GM10248 (cell line): Measurements from ENCODE around the gene TMEM106C.
A peak's percentile ranks its signal among the peaks of the same experiment; 100 is the strongest.

Experiments used
- CTCF ChIA-PET: fragments of 300-600 bp; sonication (Branson Sonifier 250); formaldehyde crosslinking; extraction: SDS; loops from one replicate; lab custom pipeline; 2021; ENCODE audit warnings: antibody characterized with exemption; lab: Yijun Ruan, JAX
- POLR2A ChIA-PET: fragments of 350-650 bp; sonication (Branson Sonifier 250); formaldehyde crosslinking; extraction: SDS; loops from one replicate; lab custom pipeline; 2020; ENCODE audit warnings: antibody characterized with exemption; lab: Yijun Ruan, JAX
- DNase-seq: peaks from one replicate; pipeline ENCODE4 v3.0.0; 2012; ENCODE audit errors: extremely low spot score
- TF ChIP-seq, protein P1 (sequence below): IDR thresholded peaks from 2 replicates; pipeline ENCODE4 v1.5.1; 2012; ENCODE audit warnings: mild to moderate bottlenecking, low read depth; ENCODE audit errors: extremely low read depth, missing control alignments, control extremely low read depth

Gene TMEM106C

GRCh38 chr12:47963340-47964040, at the start of gene TMEM106C:
Gene TMEM106C, plus strand, starts transcription at chr12:47963596. Its CDS starts 641 bp downstream, at chr12:47964237.
- POLR2A ChIA-PET: no interaction called here
- CTCF ChIA-PET: interaction anchor here (0.6 to 5.9 kb wide), 49 partner anchors 11 to 660 kb away, joined by 3 to 33 read pairs (median 4); partner anchors contain the start of gene VDR
- peak; percentile 100 for DNase-seq
- TF ChIP-seq, protein P1, sequence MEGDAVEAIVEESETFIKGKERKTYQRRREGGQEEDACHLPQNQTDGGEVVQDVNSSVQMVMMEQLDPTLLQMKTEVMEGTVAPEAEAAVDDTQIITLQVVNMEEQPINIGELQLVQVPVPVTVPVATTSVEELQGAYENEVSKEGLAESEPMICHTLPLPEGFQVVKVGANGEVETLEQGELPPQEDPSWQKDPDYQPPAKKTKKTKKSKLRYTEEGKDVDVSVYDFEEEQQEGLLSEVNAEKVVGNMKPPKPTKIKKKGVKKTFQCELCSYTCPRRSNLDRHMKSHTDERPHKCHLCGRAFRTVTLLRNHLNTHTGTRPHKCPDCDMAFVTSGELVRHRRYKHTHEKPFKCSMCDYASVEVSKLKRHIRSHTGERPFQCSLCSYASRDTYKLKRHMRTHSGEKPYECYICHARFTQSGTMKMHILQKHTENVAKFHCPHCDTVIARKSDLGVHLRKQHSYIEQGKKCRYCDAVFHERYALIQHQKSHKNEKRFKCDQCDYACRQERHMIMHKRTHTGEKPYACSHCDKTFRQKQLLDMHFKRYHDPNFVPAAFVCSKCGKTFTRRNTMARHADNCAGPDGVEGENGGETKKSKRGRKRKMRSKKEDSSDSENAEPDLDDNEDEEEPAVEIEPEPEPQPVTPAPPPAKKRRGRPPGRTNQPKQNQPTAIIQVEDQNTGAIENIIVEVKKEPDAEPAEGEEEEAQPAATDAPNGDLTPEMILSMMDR: peak; percentile 98

DNA sequence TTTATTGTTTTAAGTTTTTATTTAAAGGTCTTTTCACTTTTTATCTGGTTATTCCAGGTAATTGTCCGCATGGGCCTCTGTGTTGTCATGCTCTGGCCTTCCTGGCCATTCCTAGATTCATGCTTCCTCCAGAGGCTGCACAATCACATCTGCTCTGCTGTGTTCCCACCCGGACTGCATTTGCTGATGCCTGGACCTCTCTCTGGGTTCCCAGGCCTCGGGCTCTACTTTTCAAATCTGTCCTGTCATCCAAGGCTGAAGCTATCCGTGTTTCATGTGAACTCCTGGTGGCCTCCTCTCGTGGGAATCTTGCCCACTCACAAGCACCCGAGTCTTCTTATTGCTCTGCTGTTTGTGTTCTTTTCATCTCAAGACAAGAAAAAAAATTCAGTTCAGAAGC, 42.5 kb upstream of the TMEM106C start:
- ChIA-PET CTCF (interaction anchor here (1.0 kb wide), 1 partner anchor 28 kb away, joined by 3 read pairs; no protein-coding TSS in a partner anchor), POLR2A (no interaction called here)
- TF ChIP-seq, protein P1: no peak
- no peak for DNase-seq

DNA sequence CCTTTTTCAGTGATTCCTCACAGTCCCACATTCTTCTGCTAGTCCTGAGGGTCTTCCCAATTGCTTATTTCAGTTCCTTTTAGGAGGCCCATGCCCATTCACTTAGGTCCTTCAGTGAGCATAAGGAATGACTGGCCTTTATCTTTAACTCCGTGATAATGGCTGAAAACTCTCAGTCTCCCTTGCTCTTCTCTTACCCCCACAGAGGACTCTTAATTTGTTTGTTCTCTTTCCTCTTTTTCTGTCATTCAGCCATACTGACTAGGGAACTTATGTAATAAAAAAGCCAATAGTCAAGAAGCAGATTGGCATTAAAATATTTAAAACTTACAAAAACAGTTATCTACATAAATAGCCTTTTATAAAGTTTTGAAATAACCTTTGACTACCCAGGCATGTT, 41.5 kb upstream of the TMEM106C start:
- ChIA-PET CTCF (interaction anchor here (1.0 to 1.5 kb wide), 2 partner anchors 17 to 27 kb away, joined by 3 read pairs; no protein-coding TSS in a partner anchor), POLR2A (no interaction called here)
- TF ChIP-seq, protein P1: no peak
- no peak for DNase-seq

DNA sequence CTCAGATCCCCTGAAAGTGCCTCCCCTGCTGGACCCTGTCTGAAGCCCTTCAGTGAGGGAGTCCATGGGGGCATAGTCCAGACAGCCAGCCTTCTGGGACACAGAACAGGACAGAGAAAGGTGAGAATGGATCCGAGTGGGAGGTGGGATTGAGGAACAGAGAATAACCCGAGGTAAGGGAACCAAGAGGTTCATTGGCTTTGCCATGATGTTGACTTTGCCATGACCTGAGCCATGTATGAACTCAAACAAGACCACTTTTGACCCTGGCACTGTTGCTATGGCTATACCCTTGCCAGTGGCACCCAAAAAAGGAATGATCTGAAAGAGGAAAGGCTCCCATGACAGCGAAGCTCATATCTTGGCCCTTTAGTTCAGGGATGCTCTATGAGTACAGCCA, 36.0 kb upstream of the TMEM106C start:
- POLR2A ChIA-PET: no interaction called here
- CTCF ChIA-PET: interaction anchor here (1.7 kb wide), 1 partner anchor 22 kb away, joined by 6 read pairs; no protein-coding TSS in a partner anchor
- TF ChIP-seq, protein P1: no peak
- DNase-seq: no peak

GRCh38 chr12:47930634-47931033, 32.8 kb upstream of the TMEM106C start:
- POLR2A ChIA-PET: no interaction called here
- CTCF ChIA-PET: interaction anchor here (1.4 to 1.7 kb wide), 3 partner anchors 16 to 25 kb away, joined by 3 to 7 read pairs (median 6); partner anchors contain the start of gene VDR
- TF ChIP-seq, protein P1: no peak
- no peak for DNase-seq

GRCh38 chr12:47931187-47931586, 32.2 kb upstream of the TMEM106C start:
- POLR2A ChIA-PET: no interaction called here
- TF ChIP-seq, protein P1: no peak
- no peak for DNase-seq
- CTCF ChIA-PET: interaction anchor here (1.4 to 1.7 kb wide), 3 partner anchors 15 to 26 kb away, joined by 3 to 7 read pairs (median 6); partner anchors contain the start of gene VDR
